MM.1S (cell line): Measurements from ENCODE around the gene PRR23E.

Experiments used
- DNase-seq: peaks from one replicate; pipeline ENCODE4 v3.0.0-alpha.2; 2015
- H2AFZ ChIP-seq: fragments of 300-600 bp; sonication (generic); 2 replicates; pipeline ENCODE4 v1.6.0; 2016; ENCODE audit warnings: antibody characterized with exemption, low read length
- H3F3A ChIP-seq: fragments of 300-600 bp; sonication (generic); 2 replicates; pipeline ENCODE4 v1.6.1; 2016; ENCODE audit warnings: mild to moderate bottlenecking, antibody characterized with exemption, low read length, moderate library complexity, mixed read lengths; ENCODE audit not compliant: insufficient read depth
- H3K27ac ChIP-seq: fragments of 300-600 bp; sonication (generic); 2 replicates; pipeline ENCODE4 v1.5.1; 2016; ENCODE audit warnings: mild to moderate bottlenecking, low read length
- H3K27me3 ChIP-seq: fragments of 300-600 bp; sonication (generic); replicated peaks from 2 replicates; pipeline ENCODE4 v1.6.0; 2016; ENCODE audit warnings: low read length; ENCODE audit not compliant: insufficient read depth
- H3K36me3 ChIP-seq: fragments of 300-600 bp; sonication (generic); replicated peaks from 2 replicates; pipeline ENCODE4 v1.6.1; 2016; ENCODE audit warnings: mild to moderate bottlenecking, low read length, mixed read lengths; ENCODE audit not compliant: insufficient read depth
- H3K4me1 ChIP-seq: fragments of 300-600 bp; sonication (generic); 2 replicates; pipeline ENCODE4 v1.6.1; 2016; ENCODE audit warnings: low read length, mixed read lengths
- H3K4me2 ChIP-seq: fragments of 300-600 bp; sonication (generic); 2 replicates; pipeline ENCODE4 v1.6.0; 2016; ENCODE audit warnings: low read depth, low read length
- H3K4me3 ChIP-seq: fragments of 300-600 bp; sonication (generic); 2 replicates; pipeline ENCODE4 v1.5.1; 2016; ENCODE audit warnings: low read length, mixed read lengths
- H3K79me2 ChIP-seq: fragments of 300-600 bp; sonication (generic); 2 replicates; pipeline ENCODE4 v1.6.1; 2016; ENCODE audit warnings: mixed run types, low read length, mixed read lengths
- H3K9ac ChIP-seq: fragments of 300-600 bp; sonication (generic); 2 replicates; pipeline ENCODE4 v1.6.1; 2016; ENCODE audit warnings: low read length, mixed read lengths
- H3K9me2 ChIP-seq: fragments of 300-600 bp; sonication (generic); replicated peaks from 2 replicates; pipeline ENCODE4 v1.6.1; 2016; ENCODE audit warnings: mild to moderate bottlenecking, low read length, mixed read lengths; ENCODE audit not compliant: insufficient read depth
- H3K9me3 ChIP-seq: fragments of 300-600 bp; sonication (generic); replicated peaks from 2 replicates; pipeline ENCODE4 v1.6.1; 2016; ENCODE audit warnings: mild to moderate bottlenecking, low read length, mixed read lengths; ENCODE audit not compliant: insufficient read depth
- H4K20me1 ChIP-seq: fragments of 300-600 bp; sonication (generic); 2 replicates; pipeline ENCODE4 v1.6.1; 2016; ENCODE audit warnings: mild to moderate bottlenecking, low read length, moderate library complexity, mixed read lengths; ENCODE audit not compliant: insufficient read depth
- CTCF ChIP-seq: fragments of 300-600 bp; sonication (generic); IDR thresholded peaks from 2 replicates; pipeline ENCODE4 v1.5.1; 2016; ENCODE audit warnings: antibody characterized with exemption, low read length, mixed read lengths
- EZH2 ChIP-seq: fragments of 300-600 bp; sonication (generic); optimal IDR thresholded peaks from 2 replicates; pipeline ENCODE3; 2017; ENCODE audit warnings: low read depth, mild to moderate bottlenecking, antibody characterized with exemption, low read length, mixed read lengths
- EZH2phosphoT487 ChIP-seq: fragments of 300-600 bp; sonication (generic); IDR thresholded peaks from 2 replicates; pipeline ENCODE4 v1.6.1; 2018; ENCODE audit warnings: antibody characterized with exemption, low read length

PRR23E gene

GRCh38 chr3:127195417-127195816, 2.5 kb downstream of the PRR23E start:
- no peaks in the 10 kb centered on the region for H3F3A ChIP-seq
- TF ChIP-seq EZH2phosphoT487 = no peak
- no peak for TF ChIP-seq EZH2
- no peak for TF ChIP-seq CTCF
- DNase-seq = no peak

GRCh38 chr3:127196002-127196401, 3.1 kb downstream of the PRR23E start:
- Histone ChIP-seq H3K4me1 (no peaks in the 10 kb centered on the region), H4K20me1 (no peaks in the 10 kb centered on the region), H3F3A (no peaks in the 10 kb centered on the region), H3K79me2 (no peaks in the 10 kb centered on the region), H3K36me3 (no peaks in the 10 kb centered on the region), H3K9ac (no peak overlapping the region), H3K27me3 (no peaks in the 10 kb centered on the region), H3K27ac (no peak overlapping the region), H3K9me2 (no peaks in the 10 kb centered on the region), H3K9me3 (no peaks in the 10 kb centered on the region), H3K4me3 (no peak overlapping the region), H3K4me2 (no peak overlapping the region), H2AFZ (no peak overlapping the region)
- no peak for DNase-seq
- TF ChIP-seq CTCF = no peak
- no peak for TF ChIP-seq EZH2
- no peak for TF ChIP-seq EZH2phosphoT487

More at GRCh38 chr3:127195417-127195816, 2.5 kb downstream of the PRR23E start:
- no peaks in the 10 kb centered on the region for H3K9me2 ChIP-seq
- H3K9me3 ChIP-seq = no peaks in the 10 kb centered on the region
- H3K79me2 ChIP-seq = no peaks in the 10 kb centered on the region
- H3K4me2 ChIP-seq = no peak overlapping the region
- H2AFZ ChIP-seq = no peak overlapping the region
- no peak overlapping the region for H3K27ac ChIP-seq
- H3K9ac ChIP-seq = no peak overlapping the region
- no peak overlapping the region for H3K4me3 ChIP-seq
- H4K20me1 ChIP-seq = no peaks in the 10 kb centered on the region
- H3K36me3 ChIP-seq = no peaks in the 10 kb centered on the region
- H3K4me1 ChIP-seq = no peaks in the 10 kb centered on the region
- H3K27me3 ChIP-seq = no peaks in the 10 kb centered on the region

- H3K4me3 ChIP-seq = no peak overlapping the region
- no peaks in the 10 kb centered on the region for H3K4me1 ChIP-seq
- no peak overlapping the region for H2AFZ ChIP-seq
- no peaks in the 10 kb centered on the region for H3K9me3 ChIP-seq
- no peaks in the 10 kb centered on the region for H3F3A ChIP-seq
- no peak for TF ChIP-seq EZH2
- TF ChIP-seq EZH2phosphoT487 = no peak
- TF ChIP-seq CTCF = no peak
- H3K9ac ChIP-seq = no peak overlapping the region
- no peaks in the 10 kb centered on the region for H3K36me3 ChIP-seq
- no peaks in the 10 kb centered on the region for H4K20me1 ChIP-seq
- H3K9me2 ChIP-seq = no peaks in the 10 kb centered on the region
- DNase-seq = no peak
- no peaks in the 10 kb centered on the region for H3K27me3 ChIP-seq
- H3K79me2 ChIP-seq = no peaks in the 10 kb centered on the region
- no peak overlapping the region for H3K27ac ChIP-seq
- H3K4me2 ChIP-seq = no peak overlapping the region
Observed at GRCh38 chr3:127196466-127197299, 3.8 kb downstream of the PRR23E start.
